ENCODE measurements around the gene GTPBP1.

GRCh38 chr22:38750638-38751037 is 44.9 kb downstream of the GTPBP1 start:
- TF ChIP-seq CTCF (IDR thresholded peaks at IDR 0.05 in 4 of 5, conservative IDR thresholded peaks at IDR 0.05 in 1 of 5), result no peak
- TF ChIP-seq POLR2A (IDR thresholded peaks at IDR 0.05), result no peak

Measured in gastrocnemius medialis (tissue), 4 donors.